Measurements from ENCODE around the gene USP5.
"Not testable (repeated sequence)": the region's sequence is repeated elsewhere in the genome, so short reads cannot be mapped to it uniquely, and the experiment has no call there.

The USP5 gene

GRCh38 chr12:6860942-6861341 is 9.0 kb downstream of the USP5 start:
- in situ Hi-C loops (cut with HindIII; ENCODE audit: low sequenced_read_pairs): no loop called here
- no peak for TF ChIP-seq CTCF (IDR thresholded peaks at IDR 0.05; ENCODE audit: low read depth, low read length)
- DNase-seq (ENCODE audit: low read depth, low spot score): no peak
- H3K4me3 ChIP-seq (ENCODE audit: low read depth, low read length): no peak overlapping the region

DNA sequence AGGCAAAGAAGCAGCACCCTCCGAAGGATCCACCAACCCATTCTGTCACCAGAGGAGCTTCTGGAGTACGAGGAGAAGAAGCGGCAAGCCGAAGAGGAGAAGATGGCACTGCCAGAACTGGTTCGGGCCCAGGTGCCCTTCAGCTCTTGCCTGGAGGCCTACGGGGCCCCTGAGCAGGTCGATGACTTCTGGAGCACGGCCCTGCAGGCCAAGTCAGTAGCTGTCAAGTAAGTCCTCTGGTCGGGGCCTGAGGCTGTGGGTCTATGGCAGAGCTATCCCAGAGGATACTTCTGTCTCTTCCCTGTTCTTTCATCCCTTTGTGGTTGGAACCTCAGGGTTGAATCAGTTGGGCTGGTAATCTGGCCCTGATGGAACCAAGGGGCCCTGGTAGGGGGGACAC is 9.4 kb downstream of the USP5 start:
- no peak for TF ChIP-seq CTCF (IDR thresholded peaks at IDR 0.05; ENCODE audit: low read depth, low read length)
- no peak overlapping the region for H3K4me3 ChIP-seq (ENCODE audit: low read depth, low read length)
- DNase-seq (ENCODE audit: low read depth, low spot score): no peak
- in situ Hi-C loops (cut with HindIII; ENCODE audit: low sequenced_read_pairs): no loop called here

- no peak overlapping the region for H3K4me3 ChIP-seq (ENCODE audit: low read depth, low read length)
- in situ Hi-C loops (cut with HindIII; ENCODE audit: low sequenced_read_pairs): no loop called here
- TF ChIP-seq CTCF (IDR thresholded peaks at IDR 0.05; ENCODE audit: low read depth, low read length): no peak
- DNase-seq (ENCODE audit: low read depth, low spot score): no peak
Measured at GRCh38 chr12:6863033-6863432, 11.1 kb downstream of the USP5 start.

- no peak overlapping the region for H3K4me3 ChIP-seq (ENCODE audit: low read depth, low read length)
- DNase-seq (ENCODE audit: low read depth, low spot score): no peak
- no peak for TF ChIP-seq CTCF (IDR thresholded peaks at IDR 0.05; ENCODE audit: low read depth, low read length)
- in situ Hi-C loops (cut with HindIII; ENCODE audit: low sequenced_read_pairs): no loop called here
Measured at GRCh38 chr12:6863586-6864321, 11.8 kb downstream of the USP5 start.

DNA sequence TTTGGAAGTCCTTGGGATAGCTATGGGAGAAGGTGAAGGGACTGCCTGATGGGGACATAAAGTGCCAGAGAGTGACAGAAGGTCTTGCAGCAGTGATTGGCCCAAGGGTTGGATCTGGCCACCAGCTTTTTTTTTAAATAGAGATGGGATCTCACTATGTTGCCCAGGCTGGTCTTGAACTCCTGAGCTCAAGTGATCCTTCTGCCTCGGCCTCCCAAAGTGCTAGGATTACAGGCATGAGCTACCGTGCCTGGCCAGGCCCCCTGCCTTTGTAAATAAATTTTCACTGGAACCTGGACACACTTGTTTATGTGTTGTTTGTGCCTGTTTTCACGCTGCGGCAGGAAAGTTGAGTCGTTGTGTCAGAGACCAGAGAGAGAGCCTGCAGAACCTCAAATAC is 13.4 kb downstream of the USP5 start:
- in situ Hi-C loops (cut with HindIII; ENCODE audit: low sequenced_read_pairs); DNase-seq (ENCODE audit: low read depth, low spot score); H3K4me3 ChIP-seq (ENCODE audit: low read depth, low read length): not testable (repeated sequence)

- H3K4me3 ChIP-seq (ENCODE audit: low read depth, low read length): no peak overlapping the region
- in situ Hi-C loops (cut with HindIII; ENCODE audit: low sequenced_read_pairs): no loop called here
- TF ChIP-seq CTCF (IDR thresholded peaks at IDR 0.05; ENCODE audit: low read depth, low read length): no peak
- DNase-seq (ENCODE audit: low read depth, low spot score): no peak
Measured at GRCh38 chr12:6866163-6866919, 14.4 kb downstream of the USP5 start.

GRCh38 chr12:6866920-6867412 is 15.0 kb downstream of the USP5 start:
- in situ Hi-C loops (cut with HindIII; ENCODE audit: low sequenced_read_pairs): no loop called here
- no peak for DNase-seq (ENCODE audit: low read depth, low spot score)
- H3K4me3 ChIP-seq (ENCODE audit: low read depth, low read length): peak overlapping the region; percentile 65

More at GRCh38 chr12:6866920-6867412, 15.0 kb downstream of the USP5 start:
- TF ChIP-seq CTCF (IDR thresholded peaks at IDR 0.05; ENCODE audit: low read depth, low read length): no peak

All from astrocyte of the spinal cord (primary cell).